Fibroblast of pulmonary artery (primary cell): ENCODE data around the gene LSP1.

Experiments
- DNase-seq: peaks from one replicate; pipeline ENCODE4 v3.0.0-alpha.2; 2010; ENCODE audit warnings: low read depth
- H3K4me3 ChIP-seq: replicated peaks from 2 replicates; pipeline ENCODE4 v1.5.1; 2011; ENCODE audit warnings: low read depth, mild to moderate bottlenecking, control low read depth, low read length, moderate library complexity
- TF ChIP-seq, protein P1 (sequence below): IDR thresholded peaks from 2 replicates; pipeline ENCODE4 v1.5.1; 2011; ENCODE audit warnings: mild to moderate bottlenecking, control low read depth, low read length, inconsistent platforms; ENCODE audit errors: missing control alignments

LSP1 gene

DNA sequence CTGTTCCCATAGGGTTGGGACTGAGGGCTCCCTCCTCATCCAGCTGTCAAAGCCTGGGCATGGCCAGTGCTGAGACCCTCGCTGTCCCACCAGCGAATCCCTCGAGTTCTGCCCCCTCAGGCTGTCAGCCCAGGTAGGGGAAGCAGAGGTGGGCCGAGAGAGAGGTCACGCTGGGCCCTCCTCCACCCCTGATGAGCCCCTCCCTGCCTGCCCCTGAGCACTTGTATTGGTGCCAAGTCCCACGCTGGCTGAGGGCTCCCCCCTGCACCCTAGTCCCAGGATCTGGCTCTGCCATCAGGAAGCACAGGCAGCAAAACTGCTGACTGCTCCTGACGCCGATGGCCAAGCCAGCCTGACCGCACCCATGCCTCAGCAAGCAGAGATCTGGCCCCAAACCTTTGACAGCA lies 35.5 kb downstream of the LSP1 start:
- DNase-seq = no peak
- TF ChIP-seq, protein P1, sequence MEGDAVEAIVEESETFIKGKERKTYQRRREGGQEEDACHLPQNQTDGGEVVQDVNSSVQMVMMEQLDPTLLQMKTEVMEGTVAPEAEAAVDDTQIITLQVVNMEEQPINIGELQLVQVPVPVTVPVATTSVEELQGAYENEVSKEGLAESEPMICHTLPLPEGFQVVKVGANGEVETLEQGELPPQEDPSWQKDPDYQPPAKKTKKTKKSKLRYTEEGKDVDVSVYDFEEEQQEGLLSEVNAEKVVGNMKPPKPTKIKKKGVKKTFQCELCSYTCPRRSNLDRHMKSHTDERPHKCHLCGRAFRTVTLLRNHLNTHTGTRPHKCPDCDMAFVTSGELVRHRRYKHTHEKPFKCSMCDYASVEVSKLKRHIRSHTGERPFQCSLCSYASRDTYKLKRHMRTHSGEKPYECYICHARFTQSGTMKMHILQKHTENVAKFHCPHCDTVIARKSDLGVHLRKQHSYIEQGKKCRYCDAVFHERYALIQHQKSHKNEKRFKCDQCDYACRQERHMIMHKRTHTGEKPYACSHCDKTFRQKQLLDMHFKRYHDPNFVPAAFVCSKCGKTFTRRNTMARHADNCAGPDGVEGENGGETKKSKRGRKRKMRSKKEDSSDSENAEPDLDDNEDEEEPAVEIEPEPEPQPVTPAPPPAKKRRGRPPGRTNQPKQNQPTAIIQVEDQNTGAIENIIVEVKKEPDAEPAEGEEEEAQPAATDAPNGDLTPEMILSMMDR = no peak
- no peak overlapping the region for H3K4me3 ChIP-seq

DNA sequence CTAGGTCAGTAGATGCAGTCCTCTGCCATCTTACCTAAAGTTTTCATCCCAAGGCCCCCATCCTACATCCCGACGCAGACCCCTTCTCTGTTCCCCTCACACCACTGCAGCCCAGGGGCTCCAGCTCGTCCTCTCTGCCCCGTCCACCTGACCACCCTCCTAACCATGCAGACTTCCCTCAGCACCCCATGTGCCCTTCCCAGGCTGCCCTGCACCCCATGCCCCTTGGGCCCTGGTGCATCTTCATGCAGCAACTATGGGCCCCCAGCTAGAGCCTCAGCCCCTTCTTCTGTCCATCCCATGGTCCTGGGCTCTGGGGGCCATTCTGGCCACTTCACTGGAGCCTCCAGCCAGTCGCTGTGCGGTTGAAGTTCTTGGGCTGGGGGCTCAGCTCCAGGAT lies 35.9 kb downstream of the LSP1 start:
- TF ChIP-seq, protein P1 = no peak
- no peak for DNase-seq
- H3K4me3 ChIP-seq = no peak overlapping the region

DNA sequence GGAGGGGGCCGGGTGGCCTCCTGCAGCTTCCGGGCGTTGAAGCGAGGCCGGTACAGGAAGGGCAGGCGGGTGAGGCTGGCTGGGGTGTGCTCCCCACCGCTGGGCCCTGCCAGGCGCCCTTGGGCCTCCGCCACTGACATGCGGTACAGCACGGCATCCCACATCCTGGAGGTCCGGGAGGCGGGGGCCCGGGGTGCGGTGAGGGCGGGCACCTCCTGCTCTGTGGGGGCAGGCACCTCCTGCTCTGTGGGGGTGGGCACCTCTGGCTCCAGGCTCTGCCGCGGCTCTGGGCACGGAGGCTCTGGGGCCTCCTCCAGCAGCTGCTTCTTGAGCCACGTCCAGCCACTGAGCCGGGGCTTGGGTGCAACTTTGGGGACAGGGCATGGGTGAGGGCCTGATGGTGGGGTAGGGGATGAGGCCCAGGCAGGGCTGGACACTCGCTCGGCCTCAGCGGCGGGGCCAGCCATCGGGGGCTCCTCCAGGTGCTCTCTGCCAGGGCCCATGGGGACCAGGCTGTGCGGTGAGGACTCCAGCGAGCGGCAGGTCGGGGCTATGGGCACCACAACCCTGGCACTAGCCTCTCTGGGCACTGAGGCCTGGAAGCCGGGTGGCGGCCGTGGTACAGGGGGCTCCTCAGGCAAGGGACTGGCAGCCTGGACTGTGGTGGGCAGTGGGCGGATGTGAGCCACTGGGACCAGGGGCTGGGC lies 36.5 kb downstream of the LSP1 start:
- DNase-seq = no peak
- TF ChIP-seq, protein P1 = no peak
- no peak overlapping the region for H3K4me3 ChIP-seq

DNA sequence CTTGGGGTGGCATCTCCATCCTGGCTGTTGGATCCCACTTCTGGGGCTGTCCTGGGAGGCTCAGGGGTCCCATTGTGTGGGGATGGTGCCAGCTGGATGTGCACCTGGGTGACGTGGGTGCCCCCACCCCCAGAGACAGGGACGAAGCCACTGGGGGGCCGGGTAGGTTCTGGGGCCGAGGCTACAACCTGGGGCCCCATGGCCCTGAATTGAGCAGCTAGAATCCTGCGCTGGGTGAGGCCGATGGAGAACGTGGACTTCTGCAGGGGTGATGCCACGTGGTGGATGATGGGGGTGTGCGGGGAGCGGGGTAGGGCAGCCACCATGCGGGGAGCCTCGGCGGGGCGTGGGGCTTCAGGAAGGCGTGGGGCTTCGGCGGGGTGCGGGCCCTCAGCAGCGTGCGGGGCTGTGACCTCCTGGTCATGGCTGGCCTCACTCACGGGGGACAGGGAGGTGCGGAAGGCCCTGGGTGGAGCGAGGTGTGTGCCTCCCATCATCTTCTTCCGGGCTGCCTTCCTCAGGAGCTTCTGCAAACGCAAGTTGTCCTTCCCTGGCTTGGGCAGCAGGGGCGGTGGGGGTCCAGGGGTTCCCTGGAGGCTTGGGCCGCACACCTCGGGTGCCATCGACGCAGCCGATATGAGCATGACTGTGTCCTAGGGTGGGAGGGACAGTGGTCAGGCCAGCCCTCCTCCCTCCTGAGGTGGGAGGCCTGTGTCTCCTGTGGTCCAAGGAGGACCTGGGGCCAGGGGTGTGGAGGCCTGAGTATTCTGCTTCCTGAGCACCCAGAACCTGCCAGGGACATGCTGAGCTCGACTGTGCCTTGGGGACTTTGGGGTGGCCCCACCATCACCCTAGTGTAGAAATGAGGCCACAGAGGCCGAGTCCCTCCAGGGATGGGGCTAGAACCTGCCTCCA lies 37.3 kb downstream of the LSP1 start:
- H3K4me3 ChIP-seq = no peak overlapping the region
- TF ChIP-seq, protein P1 = no peak
- DNase-seq = no peak

DNA sequence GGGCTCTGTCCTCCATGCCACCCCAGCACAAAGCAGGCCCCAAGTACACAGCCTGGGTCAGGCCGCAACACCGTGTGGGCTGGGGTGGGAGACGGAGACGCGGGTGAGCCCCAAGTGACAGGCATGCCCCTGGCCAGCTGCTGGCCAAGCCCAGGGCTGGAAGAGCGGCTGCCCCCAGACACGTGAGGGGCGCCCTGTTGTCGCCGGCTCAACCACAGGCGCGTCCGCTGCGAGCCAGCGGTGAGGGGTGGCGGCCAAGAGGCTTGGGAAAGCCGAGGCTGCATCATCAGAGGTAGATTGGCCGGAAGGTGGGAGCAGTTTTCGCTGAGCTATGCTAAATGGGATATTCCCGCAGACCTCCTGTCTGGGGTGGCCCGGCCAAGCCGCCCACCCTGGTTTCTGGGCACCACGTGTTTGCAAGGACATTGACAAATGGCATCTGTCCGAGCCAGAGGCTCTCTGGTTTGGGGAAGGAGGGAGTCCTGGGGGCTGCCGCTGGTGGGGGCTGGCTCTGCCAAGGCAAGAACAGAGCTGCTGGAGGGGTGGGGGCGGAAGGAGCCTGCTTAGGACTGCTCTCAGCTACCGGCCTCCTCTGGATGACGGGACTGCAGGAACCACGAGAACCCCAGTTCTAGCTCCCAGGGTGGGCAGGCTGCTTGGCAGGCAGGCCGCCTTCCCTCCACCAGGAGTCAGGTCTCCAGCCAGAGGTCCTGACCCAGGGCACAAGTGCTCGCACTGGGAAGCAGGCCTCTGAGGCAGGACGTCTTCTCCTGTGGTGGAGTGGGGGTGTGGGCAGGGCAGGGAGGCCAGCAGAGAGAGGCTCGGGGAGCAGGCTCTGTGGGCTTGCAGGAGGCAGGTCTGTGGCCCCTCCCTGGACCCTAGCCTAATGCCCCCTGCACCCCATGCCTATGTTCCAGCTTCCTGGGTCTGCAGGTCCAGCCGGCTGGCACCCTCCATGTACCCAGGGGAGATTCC lies 38.3 kb downstream of the LSP1 start:
- H3K4me3 ChIP-seq = no peak overlapping the region

DNA sequence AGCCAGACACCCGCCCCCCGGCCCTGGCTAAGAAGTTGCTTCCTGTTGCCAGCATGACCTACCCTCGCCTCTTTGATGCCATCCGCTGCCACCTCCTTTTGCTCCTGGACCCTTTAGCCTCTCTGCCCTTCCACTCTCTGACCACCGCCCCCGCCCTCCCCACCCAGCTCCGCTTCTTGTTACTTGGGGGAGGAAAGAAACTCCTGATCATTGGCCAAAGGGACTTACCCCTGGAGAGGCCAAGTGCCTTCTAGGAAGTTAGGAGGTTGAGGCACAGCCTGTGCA lies 38.9 kb downstream of the LSP1 start, which contains the start of gene PRR33:
Gene PRR33, minus strand, starts transcription at position 65 of the 285 bp plus-strand sequence. CDS start 1,311 bp downstream, outside the sequence.
- TF ChIP-seq, protein P1 = no peak
- no peak within 1 kb of the TSS for H3K4me3 ChIP-seq
- DNase-seq = no peak

More for the DNA sequence above, 38.3 kb downstream of the LSP1 start:
- no peak for DNase-seq
- TF ChIP-seq, protein P1 = no peak
